Effector memory CD8-positive, alpha-beta T cell (primary cell): Measurements from ENCODE around the gene MATK.
"Not testable (repeated sequence)": the region's sequence is repeated elsewhere in the genome, so short reads cannot be mapped to it uniquely, and the experiment has no call there.

Experiments used
- ATAC-seq: fragments of 150-1000 bp; cut with Tn5 transposase; replicated peaks from 2 replicates; pipeline ENCODE4 v1.10.0; 2021; ENCODE audit warnings: mild to moderate bottlenecking, moderate library complexity
- DNase-seq, 3 experiments: peaks; one replicate each; pipeline ENCODE4 v3.0.0; 2021
- H3K27ac Mint-ChIP-seq, 2 donors: one replicate each; pipeline ENCODE4 v1.8.0; 2022; ENCODE audit warnings: mild to moderate bottlenecking in 2 of 2, mixed read lengths in 2 of 2, moderate library complexity in 2 of 2
- H3K27me3 Mint-ChIP-seq, 2 donors: one replicate each; pipeline ENCODE4 v1.8.0; 2022; ENCODE audit warnings: mixed read lengths in 2 of 2
- H3K36me3 Mint-ChIP-seq: one replicate; pipeline ENCODE4 v1.8.0; 2022; ENCODE audit warnings: mild to moderate bottlenecking, moderate library complexity, mixed read lengths; ENCODE audit not compliant: insufficient read depth
- H3K4me1 Mint-ChIP-seq, 2 donors: one replicate each; pipeline ENCODE4 v1.8.0; 2022; ENCODE audit warnings: low read depth in 2 of 2, mixed read lengths in 2 of 2
- H3K4me3 Mint-ChIP-seq, 2 donors: one replicate each; pipeline ENCODE4 v1.8.0; 2022; ENCODE audit warnings: mild to moderate bottlenecking in 2 of 2, mixed read lengths in 2 of 2, moderate library complexity in 2 of 2
- H3K9me3 Mint-ChIP-seq, 2 donors: one replicate each; pipeline ENCODE4 v1.8.0; 2022; ENCODE audit warnings: mixed read lengths in 2 of 2

Gene MATK

DNA sequence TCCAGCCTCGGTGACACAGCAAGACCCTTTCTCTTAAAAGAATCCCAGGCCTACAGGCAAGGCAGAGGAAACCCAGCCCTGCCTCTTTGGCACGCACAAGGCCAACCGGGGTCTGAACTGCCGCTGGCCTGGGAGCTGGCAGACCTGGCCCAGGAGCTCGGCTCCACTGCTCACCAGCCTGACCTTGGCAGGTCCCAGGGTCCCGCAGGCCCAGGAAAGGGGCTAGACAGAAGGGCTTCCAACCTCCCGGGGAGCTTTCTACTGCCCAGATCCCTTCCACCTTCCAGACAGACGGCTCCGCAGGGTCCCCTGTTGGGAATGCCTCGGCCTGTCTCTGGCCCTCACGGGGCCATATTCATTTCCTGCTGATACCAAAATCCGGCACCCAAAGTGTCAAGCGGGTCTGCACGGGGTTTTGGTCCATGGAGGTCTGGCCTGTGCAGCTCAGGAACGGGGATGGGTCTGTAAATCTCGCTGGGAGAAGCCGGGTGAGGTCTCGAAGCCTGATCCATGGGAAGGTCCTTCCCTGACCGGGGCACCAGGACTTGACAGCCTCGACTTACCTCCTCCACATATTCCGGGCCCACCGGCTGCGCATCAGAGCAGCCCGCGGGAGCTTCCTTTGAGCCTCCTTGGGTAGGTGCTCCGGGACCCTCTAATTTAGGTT lies 36.6 kb upstream of the MATK start:
- Mint-ChIP-seq H3K4me3 (no peak overlapping the region), H3K9me3 (no peaks in the 10 kb centered on the region), H3K27ac (peak overlapping the region in 1 of 2 donors; percentile 89), H3K36me3 (peaks cover 10% of the 10 kb centered on the region), H3K4me1 (peaks cover 12 to 14% of the 10 kb centered on the region in 2 donors), H3K27me3 (no peaks in the 10 kb centered on the region)
- no peak for DNase-seq
- no peak for ATAC-seq

DNA sequence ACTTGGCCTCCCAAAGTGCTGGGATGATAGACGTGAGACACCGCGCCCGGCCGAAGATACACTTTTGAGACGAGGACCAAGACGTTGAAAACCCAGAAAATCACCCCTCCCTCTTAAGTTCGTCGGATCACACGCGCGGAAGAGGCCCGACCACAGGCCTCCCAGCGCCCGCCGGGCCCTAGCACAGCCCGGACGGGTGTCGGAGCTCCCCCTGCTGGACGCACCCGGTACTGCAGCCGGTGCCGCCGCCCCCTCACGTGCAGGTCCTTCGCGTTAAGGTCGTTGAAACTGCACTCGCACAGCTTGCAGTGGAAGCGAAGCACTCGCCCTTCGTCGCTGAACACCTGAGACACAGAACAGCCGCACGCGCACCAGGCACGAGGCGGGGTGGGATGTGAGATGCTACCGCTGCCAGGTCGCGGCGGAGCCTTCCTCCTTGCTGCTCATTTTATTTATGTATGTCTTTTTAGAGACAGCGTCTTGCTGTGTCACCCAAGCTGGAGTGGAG lies 35.7 kb upstream of the MATK start:
- H3K4me1 Mint-ChIP-seq = peaks cover 12 to 14% of the 10 kb centered on the region in 2 donors
- H3K36me3 Mint-ChIP-seq = peaks cover 10% of the 10 kb centered on the region
- peak; percentile 99 for ATAC-seq
- H3K9me3 Mint-ChIP-seq = no peaks in the 10 kb centered on the region
- peak overlapping the region; percentile 28 to 89 for H3K27ac Mint-ChIP-seq
- H3K27me3 Mint-ChIP-seq = no peaks in the 10 kb centered on the region
- peak; percentile 91 to 97 (median 96) for DNase-seq
- H3K4me3 Mint-ChIP-seq = peak overlapping the region; percentile 46 to 59

GRCh38 chr19:3821156-3821555 lies 35.0 kb upstream of the MATK start:
- Mint-ChIP-seq H3K27ac (peak overlapping the region; percentile 28 to 89), H3K4me1 (peaks cover 12 to 14% of the 10 kb centered on the region in 2 donors), H3K36me3 (peaks cover 10% of the 10 kb centered on the region), H3K9me3 (no peaks in the 10 kb centered on the region), H3K27me3 (no peaks in the 10 kb centered on the region), H3K4me3 (no peak overlapping the region)
- no peak for DNase-seq
- ATAC-seq = no peak

GRCh38 chr19:3819989-3820388 lies 33.8 kb upstream of the MATK start:
- H3K9me3 Mint-ChIP-seq = no peaks in the 10 kb centered on the region
- DNase-seq (no peak), ATAC-seq (no peak)
- peaks cover 10% of the 10 kb centered on the region for H3K36me3 Mint-ChIP-seq
- no peak overlapping the region for H3K4me3 Mint-ChIP-seq
- H3K27me3 Mint-ChIP-seq = no peaks in the 10 kb centered on the region
- H3K27ac Mint-ChIP-seq = no peak overlapping the region
- peaks cover 12 to 16% of the 10 kb centered on the region in 2 donors for H3K4me1 Mint-ChIP-seq

GRCh38 chr19:3818918-3819317 lies 32.7 kb upstream of the MATK start:
- Mint-ChIP-seq H3K4me3 (no peak overlapping the region), H3K27me3 (no peaks in the 10 kb centered on the region), H3K36me3 (peaks cover 10% of the 10 kb centered on the region), H3K27ac (no peak overlapping the region), H3K9me3 (no peaks in the 10 kb centered on the region), H3K4me1 (peaks cover 20 to 26% of the 10 kb centered on the region in 2 donors)
- no peak for ATAC-seq
- DNase-seq = no peak

GRCh38 chr19:3818466-3818865 lies 32.3 kb upstream of the MATK start:
- Mint-ChIP-seq H3K36me3 (peaks cover 10% of the 10 kb centered on the region), H3K27me3 (no peaks in the 10 kb centered on the region), H3K4me3 (no peak overlapping the region), H3K9me3 (no peaks in the 10 kb centered on the region), H3K27ac (no peak overlapping the region), H3K4me1 (peaks cover 25 to 31% of the 10 kb centered on the region in 2 donors)
- DNase-seq = no peak
- no peak for ATAC-seq

- Mint-ChIP-seq H3K27me3 (no peaks in the 10 kb centered on the region), H3K9me3 (no peaks in the 10 kb centered on the region), H3K4me3 (no peak overlapping the region), H3K36me3 (peaks cover 15% of the 10 kb centered on the region), H3K27ac (peak overlapping the region in 1 of 2 donors; percentile 70), H3K4me1 (peaks cover 30 to 35% of the 10 kb centered on the region in 2 donors)
- ATAC-seq (no peak), DNase-seq (no peak)
Observed at GRCh38 chr19:3817761-3818160, 31.6 kb upstream of the MATK start.

DNA sequence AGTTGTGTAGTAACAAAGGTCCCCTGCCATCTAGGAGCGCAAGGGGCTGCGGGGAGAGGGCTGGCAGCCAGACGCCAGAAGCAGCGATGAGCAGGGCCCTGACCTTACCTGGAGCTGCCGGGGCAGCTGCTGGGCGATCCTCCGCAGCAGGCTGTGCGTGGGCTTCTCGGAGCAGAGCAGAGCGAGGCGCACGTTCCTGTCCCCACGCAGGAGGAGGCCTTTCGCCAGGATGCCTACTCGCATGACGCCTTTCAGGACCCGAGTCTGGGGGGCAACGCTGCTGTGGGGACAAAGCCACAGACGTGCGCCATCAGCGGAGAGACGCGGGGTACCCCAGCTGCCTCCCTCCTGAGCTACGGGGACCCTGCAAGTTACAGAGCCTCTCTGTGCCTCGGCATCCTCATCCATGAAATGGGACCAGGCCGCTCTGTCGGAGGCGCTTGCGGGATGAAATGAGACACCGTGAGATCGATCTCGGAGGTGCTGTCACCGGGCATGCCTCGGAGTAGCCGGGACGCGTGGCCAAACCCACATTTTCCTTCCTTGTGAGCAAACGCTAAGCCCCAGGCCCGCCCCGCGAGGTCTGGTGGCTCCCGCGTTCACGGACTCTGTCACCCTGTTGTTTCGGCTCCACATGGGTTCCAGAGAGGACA lies 30.5 kb upstream of the MATK start:
- Mint-ChIP-seq H3K9me3 (no peaks in the 10 kb centered on the region), H3K27ac (no peak overlapping the region), H3K36me3 (peaks cover 14% of the 10 kb centered on the region), H3K4me1 (peaks cover 31 to 38% of the 10 kb centered on the region in 2 donors), H3K4me3 (no peak overlapping the region), H3K27me3 (no peaks in the 10 kb centered on the region)
- DNase-seq (no peak), ATAC-seq (no peak)

DNA sequence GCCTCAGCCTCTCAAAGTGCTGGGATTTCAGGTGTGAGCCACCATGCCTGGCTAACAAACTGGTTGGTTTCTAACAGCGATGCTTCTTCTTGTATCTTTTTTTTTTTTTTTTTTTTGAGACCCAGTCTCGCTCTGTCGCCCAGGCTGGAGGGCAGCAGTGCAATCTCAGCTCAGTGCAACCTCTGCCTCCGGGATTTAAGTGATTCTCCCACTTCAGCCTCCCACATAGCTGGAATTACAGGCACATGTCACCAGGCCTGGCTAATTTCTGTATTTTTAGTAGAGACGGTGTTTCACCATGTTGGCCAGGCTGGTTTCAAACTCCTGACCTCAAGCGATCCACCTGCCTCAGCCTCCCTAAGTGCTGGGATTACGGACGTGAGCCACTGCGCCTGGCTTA lies 30.0 kb upstream of the MATK start:
- H3K4me3 Mint-ChIP-seq, ATAC-seq, DNase-seq, H3K9me3 Mint-ChIP-seq, H3K27me3 Mint-ChIP-seq: not testable (repeated sequence)
- peaks cover 14% of the 10 kb centered on the region for H3K36me3 Mint-ChIP-seq
- peak overlapping the region in 1 of 2 donors; percentile 67 for H3K27ac Mint-ChIP-seq
- peaks cover 30 to 33% of the 10 kb centered on the region in 2 donors for H3K4me1 Mint-ChIP-seq

GRCh38 chr19:3814648-3815047 lies 28.5 kb upstream of the MATK start:
- no peaks in the 10 kb centered on the region for H3K9me3 Mint-ChIP-seq
- peak overlapping the region; percentile 67 to 83 for H3K4me3 Mint-ChIP-seq
- no peaks in the 10 kb centered on the region for H3K27me3 Mint-ChIP-seq
- peak overlapping the region; percentile 95 to 98 for H3K27ac Mint-ChIP-seq
- peaks cover 11% of the 10 kb centered on the region for H3K36me3 Mint-ChIP-seq
- DNase-seq (no peak), ATAC-seq (no peak)
- H3K4me1 Mint-ChIP-seq = peaks cover 27 to 29% of the 10 kb centered on the region in 2 donors

GRCh38 chr19:3813473-3814392 lies 27.6 kb upstream of the MATK start:
- H3K27ac Mint-ChIP-seq = peak overlapping the region; percentile 95 to 98
- ATAC-seq = peak; percentile 27
- H3K36me3 Mint-ChIP-seq = peaks cover 11% of the 10 kb centered on the region
- H3K27me3 Mint-ChIP-seq = no peaks in the 10 kb centered on the region
- H3K4me3 Mint-ChIP-seq = peak overlapping the region; percentile 83 to 87
- no peaks in the 10 kb centered on the region for H3K9me3 Mint-ChIP-seq
- no peak for DNase-seq
- peaks cover 27 to 32% of the 10 kb centered on the region in 2 donors for H3K4me1 Mint-ChIP-seq

DNA sequence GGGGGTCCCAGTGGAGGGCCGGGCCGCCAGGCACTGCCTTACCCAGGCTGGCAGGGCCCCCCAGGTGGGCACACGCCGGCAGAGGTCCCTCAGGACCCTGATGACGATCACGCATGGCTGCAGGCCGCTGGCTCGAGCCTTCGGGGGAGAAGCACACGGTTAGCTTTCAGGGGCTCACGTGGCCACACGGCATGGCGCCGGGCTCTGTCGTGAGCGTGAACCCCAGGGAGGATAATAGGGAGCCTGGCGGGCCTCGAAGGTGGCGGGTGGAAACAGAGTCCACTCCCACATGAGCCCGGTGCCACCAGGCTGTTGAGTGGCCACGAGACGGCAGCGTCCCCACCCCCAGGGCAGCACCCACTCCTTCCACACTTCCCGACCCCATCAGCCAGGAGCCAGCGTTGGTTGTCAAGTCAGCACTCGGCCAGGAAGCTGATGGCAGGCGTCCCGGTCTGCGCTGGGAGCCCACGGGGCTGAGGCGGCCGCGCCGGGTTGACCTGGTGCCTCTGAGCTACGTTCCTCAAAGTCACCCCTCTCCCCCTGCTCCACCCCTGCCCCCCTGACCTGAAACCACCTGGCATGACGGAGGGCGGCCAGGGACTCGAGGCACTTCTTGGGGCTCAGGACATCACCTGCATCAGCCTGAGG lies 24.7 kb upstream of the MATK start:
- Mint-ChIP-seq H3K27me3 (no peaks in the 10 kb centered on the region), H3K4me3 (no peak overlapping the region), H3K9me3 (no peaks in the 10 kb centered on the region), H3K27ac (peak overlapping the region in 1 of 2 donors; percentile 5), H3K36me3 (peaks cover 16% of the 10 kb centered on the region), H3K4me1 (peaks cover 33 to 40% of the 10 kb centered on the region in 2 donors)
- DNase-seq (no peak), ATAC-seq (no peak)
